GM06990 (cell line): ENCODE data around the gene SHC1.
"Not testable (repeated sequence)": the region's sequence is repeated elsewhere in the genome, so short reads cannot be mapped to it uniquely, and the experiment has no call there.

Experiments
- DNase-seq: peaks from one replicate; pipeline ENCODE4 v3.0.0-alpha.2; 2011; ENCODE audit not compliant: insufficient read length; ENCODE audit errors: extremely low read depth
- H3K27me3 ChIP-seq: replicated peaks from 2 replicates; pipeline ENCODE4 v1.6.0; 2011; ENCODE audit warnings: low read length; ENCODE audit not compliant: control insufficient read depth, insufficient read depth
- H3K36me3 ChIP-seq: 2 replicates; pipeline ENCODE4 v1.5.1; 2011; ENCODE audit warnings: low read length; ENCODE audit not compliant: control insufficient read depth, insufficient read depth
- H3K4me3 ChIP-seq: replicated peaks from 2 replicates; pipeline ENCODE4 v1.5.1; 2011; ENCODE audit warnings: low read depth, mild to moderate bottlenecking, control low read depth, low read length
- TF ChIP-seq, protein P1 (sequence below): IDR thresholded peaks from 2 replicates; pipeline ENCODE4 v1.5.1; 2011; ENCODE audit warnings: low read length, control low read depth, mild to moderate bottlenecking, inconsistent platforms; ENCODE audit not compliant: insufficient read depth, poor library complexity, severe bottlenecking

SHC1 gene

DNA sequence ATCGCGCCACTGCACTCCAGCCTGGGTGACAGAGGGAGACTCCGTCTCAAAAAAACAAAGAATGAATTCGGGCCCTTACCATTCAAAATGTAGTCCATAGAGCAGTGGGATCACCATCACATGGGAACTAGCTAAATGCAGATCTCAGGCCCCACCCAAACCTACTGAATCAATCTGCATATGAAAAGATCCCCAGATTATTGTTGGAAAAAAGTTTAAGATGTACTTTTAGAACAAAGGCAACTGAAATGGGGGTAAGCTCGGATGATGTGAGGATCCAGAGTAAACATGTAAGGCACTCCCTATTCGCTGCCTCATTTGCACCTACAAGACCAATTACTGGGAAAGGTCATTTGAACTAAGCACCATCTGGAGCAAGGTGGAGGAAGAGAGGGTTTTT, 11.8 kb upstream of the SHC1 start:
- H3K36me3 ChIP-seq: no peaks in the 10 kb centered on the region; the same call in none of the 2 replicates
- peak overlapping the region; percentile 43 for H3K4me3 ChIP-seq
- DNase-seq: no peak
- TF ChIP-seq, protein P1, sequence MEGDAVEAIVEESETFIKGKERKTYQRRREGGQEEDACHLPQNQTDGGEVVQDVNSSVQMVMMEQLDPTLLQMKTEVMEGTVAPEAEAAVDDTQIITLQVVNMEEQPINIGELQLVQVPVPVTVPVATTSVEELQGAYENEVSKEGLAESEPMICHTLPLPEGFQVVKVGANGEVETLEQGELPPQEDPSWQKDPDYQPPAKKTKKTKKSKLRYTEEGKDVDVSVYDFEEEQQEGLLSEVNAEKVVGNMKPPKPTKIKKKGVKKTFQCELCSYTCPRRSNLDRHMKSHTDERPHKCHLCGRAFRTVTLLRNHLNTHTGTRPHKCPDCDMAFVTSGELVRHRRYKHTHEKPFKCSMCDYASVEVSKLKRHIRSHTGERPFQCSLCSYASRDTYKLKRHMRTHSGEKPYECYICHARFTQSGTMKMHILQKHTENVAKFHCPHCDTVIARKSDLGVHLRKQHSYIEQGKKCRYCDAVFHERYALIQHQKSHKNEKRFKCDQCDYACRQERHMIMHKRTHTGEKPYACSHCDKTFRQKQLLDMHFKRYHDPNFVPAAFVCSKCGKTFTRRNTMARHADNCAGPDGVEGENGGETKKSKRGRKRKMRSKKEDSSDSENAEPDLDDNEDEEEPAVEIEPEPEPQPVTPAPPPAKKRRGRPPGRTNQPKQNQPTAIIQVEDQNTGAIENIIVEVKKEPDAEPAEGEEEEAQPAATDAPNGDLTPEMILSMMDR: no peak
- no peaks in the 10 kb centered on the region for H3K27me3 ChIP-seq

DNA sequence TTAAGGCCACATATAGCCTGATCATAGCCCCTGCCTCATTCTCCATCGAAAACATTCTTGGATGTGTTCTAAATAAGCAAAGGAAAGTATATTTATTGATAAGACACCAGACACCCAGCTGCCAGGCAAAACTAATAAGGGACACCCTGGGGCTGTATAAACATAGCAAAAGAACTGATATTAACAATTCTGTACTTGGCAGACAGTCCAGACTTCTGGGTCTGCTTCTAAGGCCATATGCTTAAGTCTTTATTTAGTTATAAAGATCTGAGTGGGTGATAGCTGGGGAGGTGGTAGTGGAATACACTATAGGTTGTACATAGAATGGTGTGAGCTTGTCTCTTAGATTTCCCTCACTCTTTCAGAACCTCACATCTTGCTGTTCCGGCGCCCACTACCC, 7.8 kb upstream of the SHC1 start:
- no peak for DNase-seq
- H3K36me3 ChIP-seq: no peaks in the 10 kb centered on the region; the same call in 1 of the 2 replicates
- no peak overlapping the region for H3K4me3 ChIP-seq
- H3K27me3 ChIP-seq: no peaks in the 10 kb centered on the region
- TF ChIP-seq, protein P1: no peak

DNA sequence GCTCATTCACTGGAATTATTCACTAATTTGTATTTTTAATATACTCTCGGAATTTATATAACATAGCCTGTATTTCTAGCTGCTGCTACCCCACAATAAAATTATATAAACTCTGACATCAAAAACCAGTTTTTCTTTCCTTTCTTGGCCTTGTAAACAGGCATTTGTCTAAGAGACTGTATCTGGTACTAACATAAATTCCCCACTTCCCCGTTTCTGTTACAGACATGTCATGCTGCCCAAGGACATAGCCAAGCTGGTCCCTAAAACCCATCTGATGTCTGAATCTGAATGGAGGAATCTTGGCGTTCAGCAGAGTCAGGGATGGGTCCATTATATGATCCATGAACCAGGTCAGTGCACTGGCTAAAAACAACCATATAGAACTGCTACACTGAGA, 7.2 kb upstream of the SHC1 start:
- not testable (repeated sequence) for DNase-seq, H3K4me3 ChIP-seq, H3K27me3 ChIP-seq, H3K36me3 ChIP-seq

DNA sequence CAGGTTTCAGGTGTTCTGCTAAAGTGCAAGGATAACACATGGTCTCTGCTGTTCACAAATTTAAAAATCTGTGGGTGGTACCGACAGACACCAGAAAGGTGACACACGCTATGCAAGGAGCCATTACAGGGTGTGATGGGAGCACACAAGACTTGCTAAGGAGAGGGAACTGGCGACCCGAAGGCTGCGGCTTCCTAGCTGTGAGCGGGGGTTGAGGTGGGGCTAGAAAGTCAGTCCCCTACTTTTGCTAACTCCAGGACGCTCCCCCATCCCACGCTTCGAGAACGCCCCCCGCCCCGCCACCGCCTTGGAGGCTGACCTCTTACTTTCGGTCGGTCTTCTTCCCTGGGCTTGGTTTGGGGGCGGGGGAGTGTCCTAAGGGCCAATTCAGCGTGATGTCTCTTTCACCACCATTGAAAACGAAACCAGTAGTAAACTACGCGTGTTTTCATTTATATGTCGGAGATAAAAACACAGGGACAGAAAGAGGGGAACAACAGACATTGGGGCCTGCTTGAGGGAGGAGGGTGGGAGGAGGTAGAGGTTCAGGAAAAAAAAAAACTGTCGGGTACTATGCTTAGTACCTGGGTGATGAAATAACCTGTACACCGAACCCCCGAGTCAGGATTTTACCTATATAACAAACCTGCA, 5.0 kb upstream of the SHC1 start:
- no peaks in the 10 kb centered on the region for H3K27me3 ChIP-seq
- peak overlapping the region; percentile 68 for H3K4me3 ChIP-seq
- DNase-seq: peak; percentile 77
- H3K36me3 ChIP-seq: no peaks in the 10 kb centered on the region; the same call in none of the 2 replicates
- TF ChIP-seq, protein P1: no peak

DNA sequence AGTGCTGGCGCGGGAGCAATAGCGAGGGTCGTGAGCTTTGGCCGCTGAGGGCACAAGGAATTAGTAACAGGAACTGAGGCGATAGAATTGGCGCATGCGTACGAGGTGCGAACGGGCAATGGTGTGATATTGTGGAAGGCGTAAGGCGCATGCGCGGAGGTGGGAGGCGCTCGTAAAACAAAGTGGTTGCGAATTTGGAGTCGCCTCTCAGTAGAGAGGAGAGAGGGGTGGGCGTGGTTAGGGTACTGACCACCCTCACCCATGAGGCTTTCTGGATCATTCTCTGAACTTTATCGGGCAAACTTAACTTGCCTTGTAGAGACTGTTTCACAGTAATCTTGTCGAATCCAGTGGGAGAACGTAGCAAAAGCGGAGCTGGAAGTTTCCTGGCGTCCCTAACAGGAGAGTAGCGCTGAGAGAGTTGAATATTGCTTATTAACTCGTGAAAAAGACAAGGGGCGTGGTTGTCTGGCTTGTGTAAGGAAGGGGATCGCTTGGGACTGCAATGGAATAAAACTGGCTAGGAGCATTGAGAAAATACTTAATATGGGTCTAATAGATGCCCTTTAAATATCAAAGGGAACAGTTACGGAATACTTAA, 4.4 kb upstream of the SHC1 start:
- TF ChIP-seq, protein P1: no peak
- Histone ChIP-seq H3K36me3 (no peaks in the 10 kb centered on the region; the same call in none of the 2 replicates), H3K4me3 (peak overlapping the region; percentile 68), H3K27me3 (no peaks in the 10 kb centered on the region)
- DNase-seq: peak; percentile 94

DNA sequence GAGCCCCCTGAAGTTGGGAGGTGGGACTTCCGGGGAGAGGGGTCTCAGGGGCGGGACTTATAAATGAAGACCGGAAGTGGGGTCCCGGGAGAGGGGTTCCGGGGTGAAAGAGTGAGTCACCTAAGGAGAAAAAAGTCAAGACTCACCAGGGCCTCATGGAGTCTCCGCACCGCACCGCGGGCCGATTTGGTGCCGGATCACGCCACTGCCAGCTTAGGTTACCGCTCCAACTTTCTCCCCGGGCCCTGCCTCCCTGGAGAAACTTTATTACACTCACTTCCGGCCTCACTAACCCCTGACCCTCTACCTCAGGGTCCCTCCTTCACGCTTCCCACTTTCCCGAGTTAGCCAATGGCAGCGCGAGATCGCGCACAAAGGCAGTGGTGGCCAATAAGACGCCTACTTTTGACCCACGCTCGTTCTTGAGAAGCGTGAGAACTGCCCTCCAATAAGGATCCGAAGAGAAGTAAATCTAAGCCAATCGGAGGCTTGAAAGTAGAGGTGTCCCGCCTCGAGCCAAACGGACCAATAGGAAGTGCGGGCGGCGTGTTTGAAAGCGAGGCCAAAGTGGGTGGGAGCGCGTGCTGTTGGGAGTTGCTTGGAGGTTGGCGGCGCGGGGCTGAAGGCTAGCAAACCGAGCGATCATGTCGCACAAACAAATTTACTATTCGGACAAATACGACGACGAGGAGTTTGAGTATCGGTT, 3.7 kb upstream of the SHC1 start, which contains the start of gene CKS1B:
CKS1B (plus strand) TSS at position 580 of the 706 bp plus-strand sequence; CDS start at position 645, 65 bp downstream.
- TF ChIP-seq, protein P1: no peak
- Histone ChIP-seq H3K36me3 (peaks cover 2% of the 10 kb centered on the region), H3K27me3 (no peaks in the 10 kb centered on the region), H3K4me3 (peak within 1 kb of the TSS; percentile 68)
- DNase-seq: peak; percentile 94
